ENCODE data around the gene SRA1.
A peak's percentile ranks its signal among the peaks of the same experiment; 100 is the strongest.

SRA1 gene

GRCh38 chr5:140564196-140565023 is 7.1 kb upstream of the SRA1 start, which contains the start of the genes APBB3 and SLC35A4 (continued):
- TF ChIP-seq ZNF610 (tag by site-specific recombination; IDR thresholded peaks at IDR 0.05; ENCODE audit: borderline replicate concordance) (no peak; the same call in 1 of the 2 replicates), TCF7L2 (IDR thresholded peaks at IDR 0.05; ENCODE audit: borderline replicate concordance, low read depth, low read length) (no peak), ZNF350 (tag by site-specific recombination; IDR thresholded peaks at IDR 0.05) (no peak), ZNF555 (tag by site-specific recombination; conservative IDR thresholded peaks at IDR 0.05) (no peak), ZSCAN16 (tag by site-specific recombination; IDR thresholded peaks at IDR 0.05) (0 out of 2 replicates have a peak, but pooled peaks have one; percentile 12), ZNF664 (tag by site-specific recombination; IDR thresholded peaks at IDR 0.05) (no peak), ZNF341 (tag by site-specific recombination; IDR thresholded peaks at IDR 0.05; ENCODE audit: low read depth) (peak; percentile 79), ZNF211 (tag by site-specific recombination; IDR thresholded peaks at IDR 0.05; ENCODE audit: low read depth) (no peak), ZNF335 (tag by site-specific recombination; conservative IDR thresholded peaks at IDR 0.05) (peak; percentile 97), PBX3 (CRISPR knock-in tag; IDR thresholded peaks at IDR 0.05) (no peak; the same call in 1 of the 2 replicates), ZNF394 (tag by site-specific recombination; IDR thresholded peaks at IDR 0.05; ENCODE audit: borderline replicate concordance) (peak; percentile 83; the same call in 1 of the 2 replicates), ZSCAN18 (tag by site-specific recombination; IDR thresholded peaks at IDR 0.05) (no peak), ZNF488 (tag by site-specific recombination; IDR thresholded peaks at IDR 0.05) (no peak), ZNF529 (tag by site-specific recombination; IDR thresholded peaks at IDR 0.05; ENCODE audit: insufficient replicate concordance) (no peak), FEZF1 (tag by site-specific recombination; IDR thresholded peaks at IDR 0.05) (0 out of 2 replicates have a peak, but pooled peaks have one; percentile 11), GFI1B (tag by site-specific recombination; IDR thresholded peaks at IDR 0.05) (no peak), YY1 (tag by site-specific recombination; IDR thresholded peaks at IDR 0.05) (peak; percentile 97), ZNF843 (tag by site-specific recombination; IDR thresholded peaks at IDR 0.05) (peak; percentile 46; the same call in 1 of the 2 replicates), ZNF548 (tag by site-specific recombination; IDR thresholded peaks at IDR 0.05) (no peak), ZNF785 (tag by site-specific recombination; IDR thresholded peaks at IDR 0.05) (peak; percentile 100), ZNF18 (tag by site-specific recombination; IDR thresholded peaks at IDR 0.05) (no peak), ZNF239 (tag by site-specific recombination; IDR thresholded peaks at IDR 0.05) (no peak), ATF2 (tag by site-specific recombination; IDR thresholded peaks at IDR 0.05; ENCODE audit: low read depth) (peak; percentile 91), ZFP69B (tag by site-specific recombination; IDR thresholded peaks at IDR 0.05) (peak; percentile 74), GLIS1 (tag by site-specific recombination; IDR thresholded peaks at IDR 0.05) (peak; percentile 89), ZNF426 (tag by site-specific recombination; IDR thresholded peaks at IDR 0.05) (no peak), ZNF660 (tag by site-specific recombination; IDR thresholded peaks at IDR 0.05) (peak; percentile 90)
